ENCODE data around the gene UBE2G1.
A peak's percentile ranks its signal among the peaks of the same experiment; 100 is the strongest.
"Not testable (repeated sequence)": the region's sequence is repeated elsewhere in the genome, so short reads cannot be mapped to it uniquely, and the experiment has no call there.

UBE2G1 gene

GRCh38 chr17:4375039-4375748 is 8.7 kb upstream of the UBE2G1 start:
- no peak for TF ChIP-seq CTCF (conservative IDR thresholded peaks at IDR 0.05; ENCODE audit: low read depth, low read length)
- DNase-seq (ENCODE audit: low read depth), result no peak
- no peak overlapping the region for H3K4me3 ChIP-seq (ENCODE audit: low read depth, low read length)

DNA sequence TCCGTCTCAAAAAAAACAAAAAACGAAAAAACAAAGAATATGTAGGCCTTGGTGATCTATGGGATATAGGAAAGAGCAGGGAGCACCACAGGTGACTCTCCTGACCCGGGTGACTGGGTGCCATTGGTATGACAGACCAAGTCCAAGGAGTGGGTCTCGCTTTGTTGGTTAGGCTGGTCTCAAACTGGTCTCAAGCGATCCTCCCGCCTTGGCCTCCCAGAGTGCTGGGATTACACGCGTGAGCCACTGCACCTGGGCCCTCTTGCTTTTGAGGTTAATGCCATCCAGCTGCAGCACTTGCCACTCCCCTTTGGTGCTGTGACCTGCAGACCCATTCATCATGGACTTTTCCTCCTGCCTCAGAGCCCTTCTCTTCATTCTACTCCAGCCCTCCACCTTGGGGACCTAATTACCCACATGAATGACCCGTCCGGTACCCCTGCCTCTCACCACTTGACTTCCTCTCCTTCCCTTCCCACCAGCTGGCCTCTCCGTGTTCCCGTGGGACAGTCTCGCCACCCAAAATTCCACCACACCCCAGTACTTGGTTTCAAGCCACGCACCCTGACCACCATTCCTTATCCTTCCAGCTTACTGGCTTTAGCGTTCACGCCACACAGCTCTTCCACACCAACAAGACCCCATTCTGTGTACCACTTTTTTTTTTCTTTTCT is 3.2 kb upstream of the UBE2G1 start:
- no peak overlapping the region for H3K4me3 ChIP-seq (ENCODE audit: low read depth, low read length)
- TF ChIP-seq CTCF (conservative IDR thresholded peaks at IDR 0.05; ENCODE audit: low read depth, low read length), result no peak
- no peak for DNase-seq (ENCODE audit: low read depth)

DNA sequence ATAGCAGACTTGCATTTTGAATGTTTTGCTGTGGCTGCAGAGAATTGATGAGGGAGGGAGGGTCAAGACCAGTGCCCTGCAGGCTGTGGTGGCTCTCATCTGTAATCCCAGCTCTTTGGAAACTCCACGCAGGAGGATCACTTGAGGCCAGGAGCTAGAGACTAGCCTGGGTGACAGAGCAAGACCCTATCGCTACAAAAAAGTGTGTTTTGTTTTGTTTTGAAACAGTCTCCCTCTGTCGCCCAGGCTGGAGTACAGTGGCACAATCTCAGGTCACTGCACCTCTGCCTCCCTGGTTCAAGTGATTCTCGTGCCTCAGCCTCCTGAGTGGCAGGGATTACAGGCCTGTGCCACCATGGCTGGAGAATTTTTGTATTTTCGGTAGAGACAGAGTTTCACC is 1.9 kb upstream of the UBE2G1 start:
- no peak overlapping the region for H3K4me3 ChIP-seq (ENCODE audit: low read depth, low read length)
- DNase-seq (ENCODE audit: low read depth), result no peak
- no peak for TF ChIP-seq CTCF (conservative IDR thresholded peaks at IDR 0.05; ENCODE audit: low read depth, low read length)

DNA sequence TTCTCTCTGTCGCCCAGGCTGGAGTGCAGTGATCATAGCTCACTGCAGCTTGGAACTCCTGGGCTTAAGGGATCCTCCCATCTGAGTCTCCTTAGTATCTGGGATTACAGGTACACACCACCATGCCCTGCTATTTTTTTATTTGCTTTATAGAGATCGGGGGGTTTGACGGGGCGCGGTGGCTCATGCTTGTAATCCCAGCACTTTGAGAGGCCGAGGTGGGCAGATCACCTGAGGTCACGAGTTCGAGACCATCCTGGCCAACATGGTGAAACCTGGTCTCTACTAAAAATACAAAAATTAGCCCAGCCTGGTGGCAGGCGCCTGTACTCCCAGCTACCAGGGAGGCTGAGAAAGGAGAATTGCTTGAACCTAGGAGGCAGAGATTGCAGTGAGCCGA is 702 bp upstream of the UBE2G1 start:
- not testable (repeated sequence) for DNase-seq (ENCODE audit: low read depth); H3K4me3 ChIP-seq (ENCODE audit: low read depth, low read length)

DNA sequence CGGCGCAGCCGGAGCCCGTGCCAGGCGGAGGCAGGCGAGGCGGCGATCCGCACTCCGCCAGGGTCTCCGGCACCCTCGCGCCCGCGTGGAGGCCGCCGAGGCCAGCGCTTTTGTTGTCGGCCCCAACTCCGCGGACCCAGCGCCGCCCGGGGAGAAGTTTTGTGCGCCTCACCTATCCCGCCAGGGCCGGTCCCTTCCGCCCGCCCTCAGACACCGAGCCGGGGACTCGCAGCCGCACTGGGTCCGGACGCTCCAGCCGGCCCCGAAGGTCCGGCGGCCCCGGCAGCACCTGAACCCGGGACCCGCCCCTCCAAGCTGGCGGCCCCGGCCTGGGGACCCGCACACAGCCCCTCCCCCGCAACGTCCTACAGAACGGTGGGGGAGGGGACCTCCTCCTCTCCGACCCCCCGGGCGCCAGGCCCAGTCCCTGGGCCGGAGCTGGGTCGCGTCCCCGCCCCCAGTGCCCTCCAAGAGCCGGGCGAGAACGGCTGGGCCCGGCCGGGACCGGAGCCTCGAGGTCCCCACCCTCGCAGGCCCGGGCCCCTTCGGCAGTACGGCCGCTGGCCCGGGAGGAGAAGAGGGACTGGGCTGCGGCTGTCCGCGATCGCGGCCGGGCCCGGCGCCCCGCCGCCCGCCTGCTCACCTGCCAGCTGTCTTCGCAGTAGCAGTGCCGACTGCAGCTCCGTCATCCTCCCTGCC is 698 bp downstream of the UBE2G1 start:
- no peak for TF ChIP-seq CTCF (conservative IDR thresholded peaks at IDR 0.05; ENCODE audit: low read depth, low read length)
- H3K4me3 ChIP-seq (ENCODE audit: low read depth, low read length), result peak overlapping the region; percentile 81
- DNase-seq (ENCODE audit: low read depth), result no peak

- no peak for TF ChIP-seq CTCF (conservative IDR thresholded peaks at IDR 0.05; ENCODE audit: low read depth, low read length)
- DNase-seq (ENCODE audit: low read depth), result peak; percentile 94
- peak overlapping the region; percentile 81 for H3K4me3 ChIP-seq (ENCODE audit: low read depth, low read length)
Measured at GRCh38 chr17:4365103-4365627, 1.3 kb downstream of the UBE2G1 start.

DNA sequence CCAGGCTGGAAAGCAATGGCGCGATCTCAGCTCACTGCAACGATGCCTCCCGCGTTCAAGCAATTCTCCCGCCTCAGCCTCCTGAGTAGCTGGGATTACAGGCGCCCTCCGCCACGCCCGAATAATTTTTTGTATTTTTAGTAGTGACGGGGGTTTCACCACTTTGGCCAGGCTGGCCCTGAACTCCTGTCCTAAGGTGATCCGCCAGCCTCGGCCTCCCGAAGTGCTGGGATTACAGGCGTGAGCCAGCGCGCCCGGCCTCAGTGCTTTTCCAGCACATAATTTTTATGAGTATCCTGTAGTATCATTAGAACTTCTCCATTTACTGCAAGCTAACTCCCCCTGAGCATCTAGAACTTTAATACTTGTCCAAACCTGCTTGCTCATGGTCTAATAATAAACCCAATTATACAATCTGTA is 1.8 kb downstream of the UBE2G1 start:
- peak overlapping the region; percentile 81 for H3K4me3 ChIP-seq (ENCODE audit: low read depth, low read length)
- no peak for TF ChIP-seq CTCF (conservative IDR thresholded peaks at IDR 0.05; ENCODE audit: low read depth, low read length)

More for the DNA sequence above, 1.8 kb downstream of the UBE2G1 start:
- DNase-seq (ENCODE audit: low read depth), result no peak

Data from choroid plexus epithelial cell (primary cell).